ENCODE results near the gene SLC1A7. TPM values are rescaled to one million over a fixed set of nuclear protein-coding genes. Genes with fewer than 3 reads are reported as not detected.
A peak's percentile ranks its signal among the peaks of the same experiment; 100 is the strongest.

SLC1A7 gene
- total and polyA plus RNA-seq, 8 donors, result 0.08 to 0.45 (median 0.29) TPM; not detected in 5

DNA sequence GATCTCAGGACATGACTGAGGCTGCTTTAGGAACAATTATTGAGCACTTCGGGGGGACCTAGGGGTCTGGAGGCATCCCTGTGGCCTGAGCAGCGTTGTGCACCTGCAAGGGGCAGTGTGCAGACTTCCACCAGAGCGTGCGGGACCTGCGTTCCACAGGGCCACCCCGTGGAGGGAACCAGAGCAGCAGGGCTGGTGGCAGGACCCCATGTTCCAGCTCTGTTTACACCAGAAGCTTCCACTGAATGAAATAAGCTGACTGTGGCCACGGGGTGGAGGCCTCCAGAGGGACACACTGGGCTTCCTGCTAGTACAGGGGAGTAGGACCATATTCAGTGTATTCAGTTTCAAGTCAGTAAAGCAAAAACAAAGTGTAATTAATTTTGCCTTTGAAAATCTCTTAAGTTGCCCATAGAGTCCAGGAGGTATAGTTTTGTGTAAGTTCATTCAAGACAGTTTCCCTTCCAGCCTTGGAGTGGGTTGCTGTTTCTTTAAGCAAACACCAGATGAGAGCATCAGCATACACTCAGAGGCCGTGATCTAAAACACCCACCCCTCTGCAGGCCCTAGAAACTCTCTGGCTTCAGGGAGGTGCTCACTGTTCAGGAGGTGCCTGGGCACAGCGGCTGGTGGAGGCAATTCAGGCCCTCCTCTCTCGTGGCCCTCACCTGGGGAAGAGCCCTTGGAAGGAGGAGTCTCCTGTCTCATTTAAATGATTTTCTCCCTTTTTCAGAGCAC lies 16.6 kb downstream of the SLC1A7 start:
- DNase-seq, result no peak

DNA sequence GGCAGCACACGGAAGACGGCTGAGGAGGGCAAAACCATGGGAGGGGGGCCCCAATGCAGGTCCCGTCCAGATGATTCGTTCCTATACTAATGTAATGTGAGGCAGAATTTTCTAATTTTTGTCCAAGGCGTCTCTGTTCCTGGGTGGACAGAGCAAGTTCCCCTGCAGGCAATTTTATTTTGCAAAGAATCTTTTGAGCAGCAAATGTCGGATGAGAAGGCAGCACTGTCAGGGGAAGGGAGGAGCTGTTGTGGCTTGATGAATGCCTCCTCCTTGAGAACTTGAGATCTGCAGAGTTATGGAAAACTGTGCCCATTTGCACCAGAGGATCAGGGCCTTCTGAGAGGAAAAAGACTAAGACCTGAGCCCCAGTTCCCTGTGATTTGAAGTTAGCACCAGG lies 17.3 kb downstream of the SLC1A7 start:
- intact Hi-C loops (cut with DNase I; ENCODE audit: low total_unique reads), result no loop called here
- H3K27ac ChIP-seq, result peak overlapping the region in 4 of 5 donors; percentile 14 to 79 (median 72)

More for the DNA sequence above, 16.6 kb downstream of the SLC1A7 start:
- Histone ChIP-seq H3K4me1 (peaks cover 21 to 78% (median 53%) of the 10 kb centered on the region in 4 donors), H3K4me3 (no peak overlapping the region), H3K27me3 (no peaks in the 10 kb centered on the region), H3K36me3 (no peaks in the 10 kb centered on the region), H3K27ac (peak overlapping the region in 4 of 5 donors; percentile 3 to 79 (median 45)), H3K9me3 (no peaks in the 10 kb centered on the region)
- WGBS, 5 donors, result 65 to 80% (median 78%) methylated on average over 9 to 10 of the region's 10 CpGs
- intact Hi-C loops (cut with DNase I; ENCODE audit: low total_unique reads), result no loop called here
- TF ChIP-seq POLR2AphosphoS5 (IDR thresholded peaks at IDR 0.05) (no peak), POLR2A (IDR thresholded peaks at IDR 0.05) (no peak), EP300 (IDR thresholded peaks at IDR 0.05) (no peak)
- TF ChIP-seq, protein P1, sequence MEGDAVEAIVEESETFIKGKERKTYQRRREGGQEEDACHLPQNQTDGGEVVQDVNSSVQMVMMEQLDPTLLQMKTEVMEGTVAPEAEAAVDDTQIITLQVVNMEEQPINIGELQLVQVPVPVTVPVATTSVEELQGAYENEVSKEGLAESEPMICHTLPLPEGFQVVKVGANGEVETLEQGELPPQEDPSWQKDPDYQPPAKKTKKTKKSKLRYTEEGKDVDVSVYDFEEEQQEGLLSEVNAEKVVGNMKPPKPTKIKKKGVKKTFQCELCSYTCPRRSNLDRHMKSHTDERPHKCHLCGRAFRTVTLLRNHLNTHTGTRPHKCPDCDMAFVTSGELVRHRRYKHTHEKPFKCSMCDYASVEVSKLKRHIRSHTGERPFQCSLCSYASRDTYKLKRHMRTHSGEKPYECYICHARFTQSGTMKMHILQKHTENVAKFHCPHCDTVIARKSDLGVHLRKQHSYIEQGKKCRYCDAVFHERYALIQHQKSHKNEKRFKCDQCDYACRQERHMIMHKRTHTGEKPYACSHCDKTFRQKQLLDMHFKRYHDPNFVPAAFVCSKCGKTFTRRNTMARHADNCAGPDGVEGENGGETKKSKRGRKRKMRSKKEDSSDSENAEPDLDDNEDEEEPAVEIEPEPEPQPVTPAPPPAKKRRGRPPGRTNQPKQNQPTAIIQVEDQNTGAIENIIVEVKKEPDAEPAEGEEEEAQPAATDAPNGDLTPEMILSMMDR (IDR thresholded peaks at IDR 0.05), result no peak

DNA sequence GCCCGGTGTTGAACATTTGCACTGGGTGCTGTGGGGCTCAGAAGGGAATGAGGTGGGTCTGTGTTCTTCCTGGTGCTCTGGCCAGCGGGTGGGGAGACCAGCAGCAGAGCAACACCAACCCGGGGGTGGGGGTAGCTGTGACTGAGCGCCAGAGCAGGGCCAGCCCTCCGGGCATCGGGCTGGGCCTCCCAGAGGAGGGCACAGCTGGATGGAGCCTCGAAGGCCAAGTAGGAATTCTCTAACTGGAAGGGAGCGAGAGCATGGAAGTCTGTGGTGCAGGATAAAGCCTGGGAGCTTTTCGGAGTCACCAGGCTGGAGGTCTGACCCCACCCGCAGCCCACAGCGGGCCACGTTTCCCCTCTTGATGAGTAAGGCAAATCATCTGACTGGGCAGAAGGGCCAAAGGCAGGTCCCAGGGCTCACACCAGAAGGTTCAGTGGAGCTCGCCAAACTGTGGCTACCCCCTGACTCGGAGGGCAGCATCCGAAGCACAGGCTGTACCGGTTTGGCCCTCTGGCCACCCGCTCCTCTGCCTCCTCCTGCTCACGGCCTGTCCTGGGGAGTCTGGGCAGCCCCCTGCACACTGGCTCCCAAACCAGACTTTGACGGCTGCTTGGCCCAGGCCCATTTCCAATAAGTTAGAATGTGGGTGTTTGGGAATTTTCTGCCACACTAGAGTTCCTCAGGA lies 18.8 kb downstream of the SLC1A7 start:
- intact Hi-C loops (cut with DNase I; ENCODE audit: low total_unique reads), result no loop called here
- H3K4me1 ChIP-seq, result peaks cover 21 to 73% (median 55%) of the 10 kb centered on the region in 4 donors
- TF ChIP-seq POLR2AphosphoS5 (IDR thresholded peaks at IDR 0.05) (peak in 1 of 3 donors; percentile 4), POLR2A (IDR thresholded peaks at IDR 0.05) (no peak)
- 64 to 89% (median 75%) methylated on average over 17 to 19 of the region's 19 CpGs for WGBS, 5 donors
- no peak for DNase-seq
- H3K27me3 ChIP-seq, result no peaks in the 10 kb centered on the region
- peak overlapping the region in 4 of 5 donors; percentile 67 to 80 (median 78) for H3K27ac ChIP-seq
- H3K4me3 ChIP-seq, result no peak overlapping the region
- H3K36me3 ChIP-seq, result no peaks in the 10 kb centered on the region
- H3K9me3 ChIP-seq, result no peaks in the 10 kb centered on the region

More for the DNA sequence above, 17.3 kb downstream of the SLC1A7 start:
- no peak for DNase-seq
- Histone ChIP-seq H3K27me3 (no peaks in the 10 kb centered on the region), H3K36me3 (no peaks in the 10 kb centered on the region), H3K4me3 (no peak overlapping the region), H3K9me3 (no peaks in the 10 kb centered on the region), H3K4me1 (peaks cover 21 to 78% (median 54%) of the 10 kb centered on the region in 4 donors)
- WGBS, 5 donors, result 70 to 91% (median 77%) methylated on average over 6 of the region's 6 CpGs
- TF ChIP-seq EP300 (IDR thresholded peaks at IDR 0.05) (no peak), POLR2A (IDR thresholded peaks at IDR 0.05) (no peak), POLR2AphosphoS5 (IDR thresholded peaks at IDR 0.05) (no peak)
- TF ChIP-seq, protein P1 (IDR thresholded peaks at IDR 0.05), result no peak

DNA sequence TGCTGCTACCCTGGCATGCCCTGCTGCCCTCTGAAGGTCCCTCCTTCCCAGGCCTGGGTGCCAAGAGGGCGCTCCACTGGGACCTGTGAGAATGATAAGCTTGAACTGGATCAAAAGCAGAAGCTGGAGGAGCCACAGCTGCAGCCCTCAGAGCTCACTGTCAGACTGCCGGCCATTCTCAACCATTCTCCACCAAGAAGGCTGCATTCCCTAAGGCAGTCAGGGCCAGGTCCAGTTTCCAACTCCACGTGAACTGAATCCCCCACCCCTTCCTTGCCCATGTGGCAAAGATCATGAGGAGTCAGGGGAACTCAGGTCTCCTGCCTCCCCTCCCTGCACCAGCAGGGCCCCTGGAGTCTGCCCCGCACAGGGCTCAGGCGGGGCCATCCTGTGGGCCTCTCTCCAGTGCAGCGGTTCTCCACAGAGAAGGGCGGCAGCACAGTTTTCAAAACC lies 19.5 kb downstream of the SLC1A7 start:
- intact Hi-C loops (cut with DNase I; ENCODE audit: low total_unique reads), result no loop called here
- no peaks in the 10 kb centered on the region for H3K9me3 ChIP-seq
- no peak for TF ChIP-seq EP300 (IDR thresholded peaks at IDR 0.05)
- TF ChIP-seq POLR2A (IDR thresholded peaks at IDR 0.05), result no peak
- no peaks in the 10 kb centered on the region for H3K36me3 ChIP-seq
- no peak overlapping the region for H3K4me3 ChIP-seq
- no peak for DNase-seq
- no peaks in the 10 kb centered on the region for H3K27me3 ChIP-seq
- peak overlapping the region in 4 of 5 donors; percentile 67 to 80 (median 78) for H3K27ac ChIP-seq
- H3K4me1 ChIP-seq, result peaks cover 21 to 73% (median 55%) of the 10 kb centered on the region in 4 donors
- WGBS, 5 donors, result 62 to 89% (median 83%) methylated on average over 5 to 7 of the region's 7 CpGs

DNA sequence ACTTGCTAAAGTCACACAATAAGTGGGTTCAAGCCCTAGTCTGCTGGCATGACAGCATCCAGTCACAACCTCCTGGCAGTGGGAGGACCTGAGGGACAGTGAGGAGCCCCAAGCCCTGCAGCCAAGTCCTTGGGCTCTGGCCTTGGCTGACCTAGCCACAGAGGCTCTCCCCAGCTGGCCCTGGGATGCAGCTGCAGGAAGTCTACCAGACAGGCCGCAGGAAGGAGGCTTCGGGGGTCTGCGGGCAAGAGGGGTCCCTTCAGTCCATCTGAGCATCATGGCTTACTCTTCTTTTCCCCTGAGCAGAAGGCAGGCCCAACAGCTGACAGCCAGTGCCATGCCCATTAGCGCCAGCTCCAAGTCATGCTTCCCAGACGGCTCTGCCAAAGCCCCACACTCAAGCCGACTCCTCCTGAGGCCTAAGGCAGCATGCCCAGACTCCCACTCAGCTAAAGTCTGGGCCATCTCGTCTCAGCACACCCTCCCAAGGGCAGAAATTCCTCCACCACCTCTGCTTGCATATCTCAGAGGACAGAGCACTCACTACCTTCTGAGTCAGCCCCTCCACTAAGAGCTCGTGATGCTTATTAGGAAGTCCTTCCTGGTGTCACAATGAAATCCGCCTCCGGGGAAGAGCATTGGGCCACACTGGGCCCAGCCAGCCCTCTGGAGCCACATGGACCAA lies 20.1 kb downstream of the SLC1A7 start:
- Histone ChIP-seq H3K4me1 (peaks cover 21 to 72% (median 55%) of the 10 kb centered on the region in 4 donors), H3K27ac (peak overlapping the region in 4 of 5 donors; percentile 67 to 80 (median 78)), H3K4me3 (no peak overlapping the region)

More for the DNA sequence above, 20.1 kb downstream of the SLC1A7 start:
- Histone ChIP-seq H3K27me3 (no peaks in the 10 kb centered on the region), H3K36me3 (no peaks in the 10 kb centered on the region), H3K9me3 (no peaks in the 10 kb centered on the region)
- intact Hi-C loops (cut with DNase I; ENCODE audit: low total_unique reads), result no loop called here
- TF ChIP-seq POLR2AphosphoS5 (IDR thresholded peaks at IDR 0.05), result no peak
- TF ChIP-seq, protein P1 (IDR thresholded peaks at IDR 0.05), result no peak
- no peak for TF ChIP-seq POLR2A (IDR thresholded peaks at IDR 0.05)
- no peak for TF ChIP-seq EP300 (IDR thresholded peaks at IDR 0.05)
- peak in 1 of 2 donors; percentile 45 for DNase-seq
- 60 to 86% (median 72%) methylated on average over 7 to 10 of the region's 10 CpGs for WGBS, 5 donors

All from stomach (tissue), 9 donors.